MM.1S (cell line): ENCODE results near the gene IGF2BP3.

Experiments
- DNase-seq: peaks from one replicate; pipeline ENCODE4 v3.0.0-alpha.2; 2015
- H2AFZ ChIP-seq: fragments of 300-600 bp; sonication (generic); 2 replicates; pipeline ENCODE4 v1.6.0; 2016; ENCODE audit warnings: antibody characterized with exemption, low read length
- H3F3A ChIP-seq: fragments of 300-600 bp; sonication (generic); 2 replicates; pipeline ENCODE4 v1.6.1; 2016; ENCODE audit warnings: mild to moderate bottlenecking, antibody characterized with exemption, low read length, moderate library complexity, mixed read lengths; ENCODE audit not compliant: insufficient read depth
- H3K27ac ChIP-seq: fragments of 300-600 bp; sonication (generic); 2 replicates; pipeline ENCODE4 v1.5.1; 2016; ENCODE audit warnings: mild to moderate bottlenecking, low read length
- H3K27me3 ChIP-seq: fragments of 300-600 bp; sonication (generic); replicated peaks from 2 replicates; pipeline ENCODE4 v1.6.0; 2016; ENCODE audit warnings: low read length; ENCODE audit not compliant: insufficient read depth
- H3K36me3 ChIP-seq: fragments of 300-600 bp; sonication (generic); replicated peaks from 2 replicates; pipeline ENCODE4 v1.6.1; 2016; ENCODE audit warnings: mild to moderate bottlenecking, low read length, mixed read lengths; ENCODE audit not compliant: insufficient read depth
- H3K4me1 ChIP-seq: fragments of 300-600 bp; sonication (generic); 2 replicates; pipeline ENCODE4 v1.6.1; 2016; ENCODE audit warnings: low read length, mixed read lengths
- H3K4me2 ChIP-seq: fragments of 300-600 bp; sonication (generic); 2 replicates; pipeline ENCODE4 v1.6.0; 2016; ENCODE audit warnings: low read depth, low read length
- H3K4me3 ChIP-seq: fragments of 300-600 bp; sonication (generic); 2 replicates; pipeline ENCODE4 v1.5.1; 2016; ENCODE audit warnings: low read length, mixed read lengths
- H3K79me2 ChIP-seq: fragments of 300-600 bp; sonication (generic); 2 replicates; pipeline ENCODE4 v1.6.1; 2016; ENCODE audit warnings: mixed run types, low read length, mixed read lengths
- H3K9ac ChIP-seq: fragments of 300-600 bp; sonication (generic); 2 replicates; pipeline ENCODE4 v1.6.1; 2016; ENCODE audit warnings: low read length, mixed read lengths
- H3K9me2 ChIP-seq: fragments of 300-600 bp; sonication (generic); replicated peaks from 2 replicates; pipeline ENCODE4 v1.6.1; 2016; ENCODE audit warnings: mild to moderate bottlenecking, low read length, mixed read lengths; ENCODE audit not compliant: insufficient read depth
- H3K9me3 ChIP-seq: fragments of 300-600 bp; sonication (generic); replicated peaks from 2 replicates; pipeline ENCODE4 v1.6.1; 2016; ENCODE audit warnings: mild to moderate bottlenecking, low read length, mixed read lengths; ENCODE audit not compliant: insufficient read depth
- H4K20me1 ChIP-seq: fragments of 300-600 bp; sonication (generic); 2 replicates; pipeline ENCODE4 v1.6.1; 2016; ENCODE audit warnings: mild to moderate bottlenecking, low read length, moderate library complexity, mixed read lengths; ENCODE audit not compliant: insufficient read depth
- CTCF ChIP-seq: fragments of 300-600 bp; sonication (generic); IDR thresholded peaks from 2 replicates; pipeline ENCODE4 v1.5.1; 2016; ENCODE audit warnings: antibody characterized with exemption, low read length, mixed read lengths
- EZH2 ChIP-seq: fragments of 300-600 bp; sonication (generic); optimal IDR thresholded peaks from 2 replicates; pipeline ENCODE3; 2017; ENCODE audit warnings: low read depth, mild to moderate bottlenecking, antibody characterized with exemption, low read length, mixed read lengths
- EZH2phosphoT487 ChIP-seq: fragments of 300-600 bp; sonication (generic); IDR thresholded peaks from 2 replicates; pipeline ENCODE4 v1.6.1; 2018; ENCODE audit warnings: antibody characterized with exemption, low read length

IGF2BP3 gene

DNA sequence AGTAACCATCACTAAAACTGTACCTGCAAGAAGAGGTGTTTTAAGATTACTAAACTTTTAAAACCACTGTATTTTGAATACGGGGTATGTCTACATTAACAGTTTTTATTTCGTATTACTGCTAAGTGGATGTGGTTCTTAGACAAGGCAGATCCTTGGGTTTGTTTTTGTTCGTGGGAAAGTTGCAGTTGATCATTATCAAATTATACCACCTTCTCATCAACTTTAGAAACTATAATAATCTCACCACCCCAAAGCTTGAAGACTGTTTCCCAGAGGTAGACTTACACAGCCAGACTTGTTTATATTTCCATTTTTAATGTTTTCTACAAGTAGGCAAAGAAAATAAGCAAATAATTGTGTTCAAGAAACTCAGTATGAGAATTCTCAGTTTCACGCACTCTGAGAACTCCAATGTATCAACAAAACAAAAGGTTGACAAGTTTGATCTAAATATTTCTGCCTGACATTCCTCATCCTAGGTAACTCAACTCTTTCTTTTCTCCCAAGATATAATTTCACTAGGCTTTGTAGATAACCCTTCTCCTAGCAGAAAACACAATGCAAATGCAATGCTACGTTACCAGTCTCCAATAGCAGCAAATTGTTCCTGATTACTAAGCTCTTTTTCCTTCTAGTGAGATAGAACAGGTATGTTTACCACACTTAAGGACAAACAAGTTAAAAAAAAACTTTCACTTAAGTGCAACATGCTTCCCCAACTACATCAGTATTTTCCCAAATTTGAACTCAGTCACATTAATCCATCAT is 36.0 kb downstream of the IGF2BP3 start:
- H3K9ac ChIP-seq = no peak overlapping the region
- H4K20me1 ChIP-seq = no peaks in the 10 kb centered on the region
- no peaks in the 10 kb centered on the region for H3K9me3 ChIP-seq
- H3K36me3 ChIP-seq = no peaks in the 10 kb centered on the region
- H3K4me2 ChIP-seq = no peak overlapping the region
- no peaks in the 10 kb centered on the region for H3K79me2 ChIP-seq
- no peaks in the 10 kb centered on the region for H3F3A ChIP-seq
- TF ChIP-seq CTCF (no peak), EZH2 (no peak), EZH2phosphoT487 (no peak)
- no peaks in the 10 kb centered on the region for H3K4me1 ChIP-seq
- H3K27ac ChIP-seq = no peak overlapping the region
- no peaks in the 10 kb centered on the region for H3K27me3 ChIP-seq
- no peaks in the 10 kb centered on the region for H3K9me2 ChIP-seq
- H3K4me3 ChIP-seq = no peak overlapping the region
- H2AFZ ChIP-seq = no peak overlapping the region
- DNase-seq = no peak

DNA sequence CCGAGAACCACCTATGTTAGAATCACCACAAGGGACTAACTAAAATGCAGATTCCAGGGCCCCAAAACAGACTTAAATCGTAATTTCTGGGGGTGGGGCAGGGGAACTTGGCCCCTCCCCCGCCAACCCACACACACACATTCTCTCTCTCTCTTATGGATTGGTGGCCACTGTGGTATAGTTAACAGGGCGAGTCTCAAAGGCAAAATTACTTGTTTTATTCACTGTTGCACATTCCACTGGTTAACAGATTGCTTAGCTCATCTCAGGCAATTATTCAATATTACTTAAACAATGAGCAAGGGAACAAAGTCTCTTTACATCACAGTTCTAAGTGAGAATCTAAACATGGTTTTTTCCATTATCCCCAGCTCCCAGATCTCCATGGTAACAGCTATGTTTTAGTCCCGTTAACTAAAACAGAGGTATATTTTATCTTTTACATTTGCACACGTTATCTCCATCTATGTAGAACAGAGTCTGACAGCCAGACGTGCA is 38.5 kb downstream of the IGF2BP3 start:
- no peak overlapping the region for H3K9ac ChIP-seq
- TF ChIP-seq EZH2 (no peak), EZH2phosphoT487 (no peak), CTCF (no peak)
- H3K9me3 ChIP-seq = no peaks in the 10 kb centered on the region
- H4K20me1 ChIP-seq = no peaks in the 10 kb centered on the region
- H3K4me1 ChIP-seq = no peaks in the 10 kb centered on the region
- H2AFZ ChIP-seq = no peak overlapping the region
- H3K4me3 ChIP-seq = no peak overlapping the region
- no peak overlapping the region for H3K4me2 ChIP-seq
- H3K36me3 ChIP-seq = no peaks in the 10 kb centered on the region
- no peaks in the 10 kb centered on the region for H3F3A ChIP-seq
- no peak for DNase-seq
- H3K79me2 ChIP-seq = no peaks in the 10 kb centered on the region
- H3K27me3 ChIP-seq = no peaks in the 10 kb centered on the region
- H3K27ac ChIP-seq = no peak overlapping the region
- H3K9me2 ChIP-seq = no peaks in the 10 kb centered on the region

DNA sequence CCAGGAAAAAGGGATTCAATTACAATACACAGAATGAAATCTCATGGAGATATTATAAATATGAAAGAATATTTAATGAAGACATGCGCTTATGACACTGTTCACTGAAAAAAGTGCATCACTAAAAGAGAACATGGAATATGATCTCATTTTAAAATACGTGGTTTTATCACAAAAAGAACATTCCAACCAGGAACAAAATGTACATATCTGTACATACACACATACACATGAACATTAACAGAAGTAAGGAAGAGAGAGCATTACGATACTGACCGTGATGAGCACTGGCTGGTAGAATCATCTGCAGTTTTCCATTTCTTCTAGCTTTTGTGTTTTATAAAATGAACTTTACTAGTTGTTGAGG is 39.4 kb downstream of the IGF2BP3 start:
- Histone ChIP-seq H2AFZ (no peak overlapping the region), H3K36me3 (no peaks in the 10 kb centered on the region), H3K9me2 (no peaks in the 10 kb centered on the region), H3K4me3 (no peak overlapping the region), H3K4me2 (no peak overlapping the region), H3K9ac (no peak overlapping the region), H3K9me3 (no peaks in the 10 kb centered on the region), H3K4me1 (no peaks in the 10 kb centered on the region), H3K79me2 (no peaks in the 10 kb centered on the region), H4K20me1 (no peaks in the 10 kb centered on the region), H3K27ac (no peak overlapping the region), H3F3A (no peaks in the 10 kb centered on the region), H3K27me3 (no peaks in the 10 kb centered on the region)
- no peak for DNase-seq
- TF ChIP-seq CTCF = no peak
- TF ChIP-seq EZH2phosphoT487 = no peak
- TF ChIP-seq EZH2 = no peak
